Ascending aorta (tissue), 2 donors: ENCODE results near the gene ROGDI. TPM values are rescaled to one million over a fixed set of nuclear protein-coding genes. Genes with fewer than 3 reads are reported as not detected.

Experiments used
- DNase-seq, 2 donors: peaks; one replicate each; pipeline ENCODE4 v3.0.0-alpha.2; 2019; ENCODE audit warnings: low spot score in 2 of 2
- H3K27ac ChIP-seq, 2 donors: fragments of 200-600 bp; sonication (generic); one replicate each; pipeline ENCODE4 v1.5.1; 2016 to 2017; ENCODE audit warnings: mild to moderate bottlenecking in 1 of 2
- H3K27me3 ChIP-seq: fragments of 200-600 bp; sonication (generic); one replicate; pipeline ENCODE4 v1.5.1; 2017
- H3K36me3 ChIP-seq, 2 donors: fragments of 200-600 bp; sonication (generic); one replicate each; pipeline ENCODE4 v1.5.1; 2016
- H3K4me1 ChIP-seq, 2 donors: fragments of 200-600 bp; sonication (generic); one replicate each; pipeline ENCODE4 v1.5.1; 2016 to 2017; ENCODE audit warnings: mild to moderate bottlenecking in 1 of 2
- H3K4me3 ChIP-seq, 2 donors: fragments of 200-600 bp; sonication (generic); one replicate each; pipeline ENCODE4 v1.5.1; 2016 to 2017; ENCODE audit warnings: mild to moderate bottlenecking in 1 of 2
- H3K9me3 ChIP-seq, 2 donors: fragments of 200-600 bp; sonication (generic); one replicate each; pipeline ENCODE4 v1.5.1; 2016
- CTCF ChIP-seq, 3 experiments: fragments of 200-600 bp in 2 of 3; fragments of 450-650 bp in 1 of 3; sonication (generic) in 2 of 3; IDR thresholded peaks; one replicate each; pipeline ENCODE4 v1.5.1; 2016 to 2019; ENCODE audit warnings: antibody characterized with exemption in 3 of 3, mild to moderate bottlenecking in 1 of 3, moderate library complexity in 1 of 3
- intact Hi-C: fragments of 100-400 bp; cut with DNase I; formaldehyde crosslinking; loops from one replicate; pipeline ENCODE4 v1.15.1; 2023
- total RNA-seq: library from RNA; depleted of rRNA; stranded (reverse); fragments of >200 nt; gene quantifications from one replicate; pipeline ENCODE4 v1.1.0, GENCODE V29; 2016

The ROGDI gene
- total RNA-seq, 1 donor from 2014 or later: 10.5 TPM

DNA sequence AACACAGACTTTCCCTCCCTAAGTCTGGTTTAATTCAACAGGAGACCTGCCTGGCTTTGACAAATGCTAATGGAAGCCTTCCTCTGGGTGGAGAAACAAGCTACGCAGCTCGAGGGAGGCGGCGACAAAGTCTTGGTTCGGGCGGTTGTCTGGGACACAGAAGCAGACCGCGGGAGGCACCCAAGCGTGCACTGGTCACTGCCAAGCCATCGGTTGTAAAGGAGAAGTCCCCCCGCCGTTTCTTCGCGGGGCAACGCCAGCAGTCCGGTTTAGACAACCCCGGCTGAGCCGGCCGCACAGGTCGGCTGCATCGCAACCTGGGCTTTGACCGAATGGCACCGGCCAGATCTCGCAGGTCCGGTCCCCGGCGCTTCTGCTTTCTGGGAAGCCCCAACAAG, 44.1 kb upstream of the ROGDI start:
- intact Hi-C loops: loop anchor here (2.0 to 5.0 kb wide), 3 partner anchors 44 to 251 kb away; partner anchors contain the start of genes EEF2KMT and ROGDI
- H3K4me1 ChIP-seq: peaks cover 12 to 23% of the 10 kb centered on the region in 2 donors
- no peaks in the 10 kb centered on the region for H3K9me3 ChIP-seq
- no peaks in the 10 kb centered on the region for H3K27me3 ChIP-seq
- peak overlapping the region; percentile 74 to 98 for H3K4me3 ChIP-seq
- DNase-seq: peak in 1 of 2 donors; percentile 71
- peaks cover 26 to 36% of the 10 kb centered on the region in 2 donors for H3K36me3 ChIP-seq
- H3K27ac ChIP-seq: peak overlapping the region; percentile 92 to 97
- no peak for TF ChIP-seq CTCF (IDR thresholded peaks at IDR 0.05)

DNA sequence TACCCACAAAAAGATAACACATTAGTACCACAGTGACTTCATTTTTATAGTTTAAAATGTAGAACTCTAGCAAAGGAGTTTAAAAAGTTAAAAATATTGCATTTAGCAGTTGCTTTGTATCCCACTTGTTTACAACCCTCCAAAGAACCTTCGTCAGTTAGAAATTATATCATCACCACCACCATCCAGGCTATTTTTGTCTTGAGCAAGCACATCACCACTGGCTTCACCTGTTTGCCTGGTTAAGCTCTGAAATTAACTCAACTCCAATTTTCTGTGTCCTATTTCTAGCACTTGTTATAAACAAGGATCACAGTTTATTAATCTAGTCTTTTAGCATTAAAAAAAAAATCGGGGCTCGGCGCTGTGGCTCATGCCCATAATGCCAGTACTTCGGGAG, 38.6 kb upstream of the ROGDI start:
- H3K9me3 ChIP-seq: no peaks in the 10 kb centered on the region
- no peak overlapping the region for H3K27ac ChIP-seq
- no peaks in the 10 kb centered on the region for H3K27me3 ChIP-seq
- H3K36me3 ChIP-seq: peaks cover 54 to 84% of the 10 kb centered on the region in 2 donors
- intact Hi-C loops: no loop called here
- no peak for DNase-seq
- peaks cover 4 to 7% of the 10 kb centered on the region in 2 donors for H3K4me1 ChIP-seq
- TF ChIP-seq CTCF (IDR thresholded peaks at IDR 0.05): no peak
- H3K4me3 ChIP-seq: no peak overlapping the region

DNA sequence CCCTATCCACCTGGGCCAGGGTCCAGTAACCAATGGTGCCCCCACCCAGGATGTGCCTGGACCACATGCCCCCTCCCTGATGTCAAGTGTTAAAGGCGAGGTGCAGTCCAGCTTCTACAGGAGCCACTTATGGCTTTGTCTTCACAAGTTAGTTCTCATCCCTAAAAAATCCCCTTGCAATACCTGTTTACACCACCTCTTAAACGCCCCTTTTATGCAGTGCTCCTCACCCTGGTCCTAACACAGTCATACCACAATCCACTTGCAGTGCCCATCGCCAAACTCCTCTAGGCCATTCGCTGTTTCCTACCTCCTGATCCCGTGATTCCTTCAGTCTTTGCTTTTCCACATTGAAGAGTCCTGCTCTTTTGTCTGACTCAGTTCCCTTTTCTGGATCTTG, 37.5 kb upstream of the ROGDI start:
- no peak for DNase-seq
- TF ChIP-seq CTCF (IDR thresholded peaks at IDR 0.05): no peak
- H3K27ac ChIP-seq: no peak overlapping the region
- no peaks in the 10 kb centered on the region for H3K4me1 ChIP-seq
- peaks cover 53 to 93% of the 10 kb centered on the region in 2 donors for H3K36me3 ChIP-seq
- no peaks in the 10 kb centered on the region for H3K9me3 ChIP-seq
- intact Hi-C loops: no loop called here
- no peaks in the 10 kb centered on the region for H3K27me3 ChIP-seq
- H3K4me3 ChIP-seq: no peak overlapping the region

DNA sequence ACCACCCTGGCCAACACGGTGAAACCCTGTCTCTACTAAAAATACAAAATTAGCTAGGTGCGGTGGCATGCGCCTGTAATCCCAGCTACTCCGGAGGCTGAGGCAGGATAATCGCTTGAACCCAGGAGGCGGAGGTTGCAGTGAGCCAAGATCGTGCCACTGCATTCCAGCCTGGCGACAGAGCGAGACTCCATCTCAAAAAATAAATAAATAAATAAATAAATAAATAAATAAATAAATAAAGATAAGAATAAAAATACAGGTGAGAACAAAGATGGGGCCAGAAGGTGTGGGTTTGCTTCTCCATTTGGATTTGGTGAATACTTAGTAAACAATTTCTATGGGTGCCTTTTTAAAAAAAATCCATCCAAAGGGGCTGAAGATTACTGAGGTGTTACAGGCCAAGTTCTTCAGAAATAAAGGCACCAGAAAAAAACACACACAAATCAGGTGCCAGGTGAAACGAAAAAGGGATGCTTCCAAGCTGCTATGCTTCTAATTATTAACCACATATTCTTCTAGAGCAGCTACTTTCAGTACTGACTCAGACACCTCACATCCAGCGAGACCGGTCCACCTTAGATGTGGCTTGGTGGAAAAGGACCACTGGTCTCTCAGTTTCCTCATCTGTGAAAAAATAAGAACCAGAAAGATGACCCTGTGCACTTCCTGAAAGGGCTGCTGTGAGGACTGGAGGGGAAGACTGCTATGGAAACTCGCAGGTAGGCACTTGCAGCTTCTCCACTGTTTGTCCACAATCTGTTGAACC, 35.5 kb upstream of the ROGDI start:
- H3K4me3 ChIP-seq: no peak overlapping the region
- no peak for TF ChIP-seq CTCF (IDR thresholded peaks at IDR 0.05)
- H3K9me3 ChIP-seq: no peaks in the 10 kb centered on the region
- DNase-seq: no peak
- H3K36me3 ChIP-seq: peaks cover 47 to 78% of the 10 kb centered on the region in 2 donors
- no peaks in the 10 kb centered on the region for H3K27me3 ChIP-seq
- no peak overlapping the region for H3K27ac ChIP-seq
- intact Hi-C loops: no loop called here
- no peaks in the 10 kb centered on the region for H3K4me1 ChIP-seq

GRCh38 chr16:4836727-4837126, 34.3 kb upstream of the ROGDI start:
- DNase-seq: no peak
- Histone ChIP-seq H3K4me3 (no peak overlapping the region), H3K9me3 (no peaks in the 10 kb centered on the region), H3K4me1 (no peaks in the 10 kb centered on the region), H3K27ac (no peak overlapping the region), H3K27me3 (no peaks in the 10 kb centered on the region), H3K36me3 (peaks cover 48 to 78% of the 10 kb centered on the region in 2 donors)
- TF ChIP-seq CTCF (IDR thresholded peaks at IDR 0.05): no peak
- intact Hi-C loops: no loop called here
